Activated CD8-positive, alpha-beta memory T cell treated with anti-CD3 and anti-CD28 coated beads for 36 hours (primary cell): Measurements from ENCODE around the gene EDA2R. TPM values are rescaled to one million over a fixed set of nuclear protein-coding genes. Genes with fewer than 3 reads are reported as not detected.

Experiments
- CTCF ChIA-PET: fragments of 350-600 bp; sonication (Branson Sonifier 250); formaldehyde crosslinking; loops from one replicate; lab custom pipeline; 2021; ENCODE audit warnings: antibody characterized with exemption; lab: Charles Lee
- POLR2A ChIA-PET: fragments of 350-600 bp; sonication (Branson Sonifier 250); formaldehyde crosslinking; loops from one replicate; lab custom pipeline; 2021; ENCODE audit warnings: antibody characterized with exemption; lab: Charles Lee
- total RNA-seq, 2 experiments: library from RNA; stranded (reverse); gene quantifications; one replicate each; pipeline ENCODE4 v1.2.3, GENCODE V29; 2021

Gene EDA2R
- total RNA-seq, 2 experiments from 2014 or later: 0.84 TPM

DNA sequence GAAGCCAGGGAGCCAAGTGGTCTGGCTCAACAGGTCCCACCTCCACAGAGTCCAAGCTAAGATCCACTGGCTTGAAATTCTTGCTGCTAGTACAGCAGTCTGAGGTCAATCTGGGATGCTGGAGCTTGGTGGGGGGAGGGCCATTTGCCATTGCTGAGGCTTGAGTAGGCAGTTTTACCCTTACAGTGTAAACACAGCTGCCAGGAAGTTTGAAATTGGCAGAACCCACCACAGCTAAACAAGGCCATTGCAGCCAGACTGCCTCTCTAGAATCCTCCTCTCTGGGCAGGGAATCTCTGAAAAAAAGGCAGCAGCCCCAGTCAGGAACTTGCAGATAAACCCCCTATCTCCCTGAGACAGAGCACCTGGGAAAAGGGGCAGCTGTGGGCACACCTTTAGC is 84.9 kb downstream of the EDA2R start:
- CTCF ChIA-PET: no interaction called here
- POLR2A ChIA-PET: no interaction called here

DNA sequence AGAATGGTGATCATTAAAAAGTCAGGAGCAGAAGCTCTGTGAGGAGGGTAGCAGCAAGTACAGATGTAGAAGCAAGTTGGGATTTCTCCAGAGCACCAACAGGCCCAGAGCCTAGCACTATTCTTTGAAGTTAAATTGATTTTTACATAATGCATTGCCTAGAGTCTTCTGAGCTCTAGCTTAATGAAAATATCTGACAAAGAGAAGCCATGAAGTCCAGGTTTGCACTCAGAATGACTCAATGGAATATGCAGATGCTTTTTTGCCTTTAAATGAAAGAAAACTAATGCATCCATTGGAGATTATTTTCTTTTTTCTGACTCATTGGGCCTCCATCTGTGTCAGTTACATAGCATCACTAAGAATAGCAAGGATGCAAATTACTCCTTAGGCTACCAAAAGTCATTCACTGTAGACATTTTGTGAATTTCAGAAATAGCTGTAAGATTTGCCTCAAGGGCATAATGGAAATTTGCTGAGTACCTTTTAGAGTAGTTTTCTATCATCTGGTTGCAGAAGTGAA is 91.0 kb downstream of the EDA2R start:
- CTCF ChIA-PET: no interaction called here
- POLR2A ChIA-PET: no interaction called here
